Measurements from ENCODE around the gene TXN2. TPM values are rescaled to one million over a fixed set of nuclear protein-coding genes. Genes with fewer than 3 reads are reported as not detected.
A peak's percentile ranks its signal among the peaks of the same experiment; 100 is the strongest.

The TXN2 gene, protein sequence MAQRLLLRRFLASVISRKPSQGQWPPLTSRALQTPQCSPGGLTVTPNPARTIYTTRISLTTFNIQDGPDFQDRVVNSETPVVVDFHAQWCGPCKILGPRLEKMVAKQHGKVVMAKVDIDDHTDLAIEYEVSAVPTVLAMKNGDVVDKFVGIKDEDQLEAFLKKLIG
- 67.4 and 70.0 TPM in 2 replicates for total RNA-seq
- long read RNA-seq, transcript TXN2-201 (4 exons, 1,736 nt): major isoform, 96 of 128 reads
- long read RNA-seq, transcript TXN2-202 (4 exons, 912 nt): minor isoform, 5 of 128 reads
- long read RNA-seq, partial matches to known transcripts: 13 of 128 reads
- long read RNA-seq, other reads (novel, unspliced or antisense): 10 of 128 reads

DNA sequence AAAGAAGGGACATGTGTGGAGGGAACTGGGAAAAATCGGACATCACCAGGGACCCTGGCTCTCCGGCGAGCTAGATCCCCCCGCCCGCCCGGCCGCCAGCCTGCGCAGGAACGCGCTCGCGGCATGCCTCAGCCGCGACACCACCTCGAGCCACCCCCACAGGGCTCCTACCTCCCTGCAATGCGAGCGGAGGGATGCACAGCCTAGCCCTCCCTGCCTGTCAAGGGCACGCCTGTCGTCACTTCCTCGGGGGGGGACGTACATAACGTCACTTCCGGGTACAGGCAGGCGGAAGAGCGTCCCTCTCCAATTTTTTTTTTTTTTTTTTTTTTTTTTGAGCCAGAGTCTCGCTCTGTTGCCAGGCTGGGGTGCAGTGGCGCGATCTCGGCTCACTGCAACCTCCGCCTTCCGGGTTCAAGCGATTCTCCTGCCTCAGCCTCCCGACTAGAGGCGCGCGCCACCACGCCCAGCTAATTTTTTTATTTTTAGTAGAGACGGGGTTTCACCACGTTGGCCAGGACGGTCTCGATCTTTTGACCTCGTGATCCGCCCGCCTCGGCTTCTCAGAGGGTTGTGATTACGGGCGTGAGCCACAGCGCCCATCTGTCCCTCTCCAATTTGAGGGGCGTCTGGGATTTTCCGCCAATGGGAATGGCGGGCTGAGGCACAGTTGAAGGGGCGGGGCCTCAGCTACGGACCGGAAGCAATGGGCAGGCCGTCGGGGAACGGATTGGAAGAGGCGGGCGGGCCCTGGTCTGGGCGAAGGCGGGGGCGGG lies at the start of gene TXN2:
Gene TXN2, minus strand, starts transcription at position 248 of the 776 bp plus-strand sequence. CDS start 803 bp downstream, outside the sequence.
- DNase-seq (ENCODE audit: extremely low spot score, unreplicated experiment): peak; percentile 98
- Mint-ChIP-seq H3K4me1 (ENCODE audit: unreplicated experiment) (peaks cover 12% of the 10 kb centered on the region), H3K4me3 (ENCODE audit: unreplicated experiment) (peak within 1 kb of the TSS; percentile 92), H3K36me3 (ENCODE audit: unreplicated experiment) (peaks cover 8% of the 10 kb centered on the region), H3K27me3 (ENCODE audit: unreplicated experiment) (no peaks in the 10 kb centered on the region), H3K27ac (ENCODE audit: unreplicated experiment) (peak within 1 kb of the TSS; percentile 100), H3K9me3 (ENCODE audit: unreplicated experiment) (no peaks in the 10 kb centered on the region)
- TF ChIP-seq, protein P1, sequence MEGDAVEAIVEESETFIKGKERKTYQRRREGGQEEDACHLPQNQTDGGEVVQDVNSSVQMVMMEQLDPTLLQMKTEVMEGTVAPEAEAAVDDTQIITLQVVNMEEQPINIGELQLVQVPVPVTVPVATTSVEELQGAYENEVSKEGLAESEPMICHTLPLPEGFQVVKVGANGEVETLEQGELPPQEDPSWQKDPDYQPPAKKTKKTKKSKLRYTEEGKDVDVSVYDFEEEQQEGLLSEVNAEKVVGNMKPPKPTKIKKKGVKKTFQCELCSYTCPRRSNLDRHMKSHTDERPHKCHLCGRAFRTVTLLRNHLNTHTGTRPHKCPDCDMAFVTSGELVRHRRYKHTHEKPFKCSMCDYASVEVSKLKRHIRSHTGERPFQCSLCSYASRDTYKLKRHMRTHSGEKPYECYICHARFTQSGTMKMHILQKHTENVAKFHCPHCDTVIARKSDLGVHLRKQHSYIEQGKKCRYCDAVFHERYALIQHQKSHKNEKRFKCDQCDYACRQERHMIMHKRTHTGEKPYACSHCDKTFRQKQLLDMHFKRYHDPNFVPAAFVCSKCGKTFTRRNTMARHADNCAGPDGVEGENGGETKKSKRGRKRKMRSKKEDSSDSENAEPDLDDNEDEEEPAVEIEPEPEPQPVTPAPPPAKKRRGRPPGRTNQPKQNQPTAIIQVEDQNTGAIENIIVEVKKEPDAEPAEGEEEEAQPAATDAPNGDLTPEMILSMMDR (IDR thresholded peaks at IDR 0.05): no peak

DNA sequence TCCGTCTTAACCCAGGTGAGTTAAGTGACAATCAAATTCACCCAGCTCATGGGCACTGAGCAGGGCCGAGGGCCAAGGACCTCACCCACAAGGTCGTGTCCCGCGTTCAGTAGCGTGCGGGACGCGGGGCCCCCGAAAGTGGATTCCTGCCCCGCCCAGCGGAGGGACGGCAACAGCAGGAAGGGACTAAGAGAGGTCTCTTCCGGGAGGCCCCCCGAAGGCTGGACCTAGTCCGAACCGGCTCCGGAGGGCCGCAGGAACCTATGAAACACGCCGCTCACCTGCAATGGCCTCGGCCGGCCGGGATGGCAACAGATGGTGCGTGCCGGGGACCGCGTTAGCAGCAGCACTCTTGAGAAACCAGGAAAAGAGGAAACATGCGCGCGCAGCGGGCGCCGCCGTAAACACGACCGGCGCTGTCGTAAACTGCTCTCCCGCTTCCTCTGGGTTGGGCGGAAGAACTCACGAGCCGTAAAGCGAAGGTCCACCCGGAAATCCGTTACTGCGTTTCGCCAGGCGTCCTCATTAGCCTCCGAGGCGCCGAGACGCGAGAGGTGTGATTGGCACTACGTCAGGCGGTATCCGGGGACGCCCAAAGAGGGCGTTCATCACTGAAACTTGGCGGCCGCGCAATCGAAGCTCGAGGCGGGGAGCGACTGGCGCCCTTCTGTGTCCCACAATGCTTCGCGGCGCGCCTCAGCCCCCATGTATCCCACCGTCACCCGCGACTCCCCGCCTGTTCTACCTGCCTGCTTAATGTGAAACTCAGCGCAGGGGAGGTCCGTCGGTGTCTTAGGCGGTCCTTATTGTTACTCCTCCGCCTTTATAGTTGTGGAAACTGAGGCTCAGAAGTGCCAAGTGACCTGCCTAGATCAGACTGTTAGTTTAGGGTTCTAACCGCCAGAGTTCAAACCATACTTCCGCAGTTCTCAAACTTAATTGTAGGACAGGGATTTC lies 47.6 kb upstream of the TXN2 start, which contains the start of gene EIF3D:
Gene EIF3D, minus strand, starts transcription at position 372 of the 957 bp plus-strand sequence. CDS start 3,045 bp downstream, outside the sequence.
- TF ChIP-seq, protein P1 (IDR thresholded peaks at IDR 0.05): no peak
- H3K4me3 Mint-ChIP-seq (ENCODE audit: unreplicated experiment): peak within 1 kb of the TSS; percentile 94
- no peaks in the 10 kb centered on the region for H3K9me3 Mint-ChIP-seq (ENCODE audit: unreplicated experiment)
- H3K27ac Mint-ChIP-seq (ENCODE audit: unreplicated experiment): peak within 1 kb of the TSS; percentile 97
- H3K4me1 Mint-ChIP-seq (ENCODE audit: unreplicated experiment): peaks cover 15% of the 10 kb centered on the region
- H3K27me3 Mint-ChIP-seq (ENCODE audit: unreplicated experiment): peaks cover 4% of the 10 kb centered on the region
- DNase-seq (ENCODE audit: extremely low spot score, unreplicated experiment): peak; percentile 99
- H3K36me3 Mint-ChIP-seq (ENCODE audit: unreplicated experiment): peaks cover 24% of the 10 kb centered on the region

DNA sequence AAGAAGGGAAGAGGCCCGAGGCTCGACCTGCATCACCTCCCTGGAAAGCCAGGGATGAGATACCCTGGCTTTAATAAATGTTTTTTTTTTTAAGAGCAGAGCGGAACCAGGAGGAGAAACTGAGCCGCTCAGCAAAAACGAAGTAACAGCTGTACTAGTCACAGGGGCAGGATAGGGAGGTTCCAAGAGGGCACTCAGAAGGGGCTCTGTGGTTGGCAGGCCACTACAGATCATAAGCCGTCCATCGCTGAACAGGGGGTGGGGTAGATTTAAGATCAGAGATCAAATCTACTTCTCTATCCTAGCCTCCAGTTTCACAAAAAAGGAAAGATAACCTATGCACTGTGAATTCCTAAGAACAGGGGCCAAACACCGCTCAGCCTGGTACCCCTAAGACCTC lies 46.9 kb upstream of the TXN2 start:
- Mint-ChIP-seq H3K36me3 (ENCODE audit: unreplicated experiment) (peaks cover 30% of the 10 kb centered on the region), H3K27ac (ENCODE audit: unreplicated experiment) (peak overlapping the region; percentile 97), H3K4me1 (ENCODE audit: unreplicated experiment) (peaks cover 15% of the 10 kb centered on the region), H3K27me3 (ENCODE audit: unreplicated experiment) (peaks cover 3% of the 10 kb centered on the region), H3K9me3 (ENCODE audit: unreplicated experiment) (no peaks in the 10 kb centered on the region), H3K4me3 (ENCODE audit: unreplicated experiment) (peak overlapping the region; percentile 94)
- TF ChIP-seq, protein P1 (IDR thresholded peaks at IDR 0.05): no peak
- no peak for DNase-seq (ENCODE audit: extremely low spot score, unreplicated experiment)

DNA sequence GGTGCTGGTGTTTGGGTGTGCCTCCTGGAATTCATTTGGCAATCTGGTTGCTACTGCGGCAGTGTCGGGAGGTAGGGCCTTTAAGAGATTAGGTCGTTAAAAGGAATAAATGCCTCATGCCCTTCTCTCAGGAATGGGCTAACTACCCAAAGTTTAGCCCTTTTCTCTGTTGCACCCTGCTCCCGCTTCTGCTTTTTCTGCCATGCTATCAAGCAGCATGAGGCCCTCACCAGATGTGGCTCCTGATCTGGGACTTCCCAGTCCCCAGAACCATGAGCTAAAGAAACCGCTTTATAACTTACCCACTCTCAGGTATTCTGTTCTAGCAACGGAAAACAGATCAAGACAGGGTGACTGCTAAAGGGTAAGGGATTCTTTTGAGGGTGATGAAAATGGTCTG lies 41.2 kb upstream of the TXN2 start:
- Mint-ChIP-seq H3K4me3 (ENCODE audit: unreplicated experiment) (no peak overlapping the region), H3K36me3 (ENCODE audit: unreplicated experiment) (peaks cover 63% of the 10 kb centered on the region), H3K27ac (ENCODE audit: unreplicated experiment) (no peak overlapping the region), H3K27me3 (ENCODE audit: unreplicated experiment) (no peaks in the 10 kb centered on the region), H3K4me1 (ENCODE audit: unreplicated experiment) (peaks cover 7% of the 10 kb centered on the region), H3K9me3 (ENCODE audit: unreplicated experiment) (no peaks in the 10 kb centered on the region)
- TF ChIP-seq, protein P1 (IDR thresholded peaks at IDR 0.05): no peak
- no peak for DNase-seq (ENCODE audit: extremely low spot score, unreplicated experiment)
